HG02678 (cell line): ENCODE measurements around the gene ZNF681.
A peak's percentile ranks its signal among the peaks of the same experiment; 100 is the strongest.
"Not testable (repeated sequence)": the region's sequence is repeated elsewhere in the genome, so short reads cannot be mapped to it uniquely, and the experiment has no call there.

Experiments used
- ATAC-seq: cut with Tn5 transposase; IDR thresholded peaks from one replicate; pipeline ENCODE4 v1.9.1; 2021; ENCODE audit warnings: mild to moderate bottlenecking, moderate library complexity; ENCODE audit not compliant: unreplicated experiment

Gene ZNF681

GRCh38 chr19:23758187-23759074 is at the start of gene ZNF681:
TSS of gene ZNF681 (minus strand) at chr19:23758891. CDS start at chr19:23758749, 142 bp downstream.
- ATAC-seq: peak; percentile 86

GRCh38 chr19:23804676-23805075 is 46.0 kb upstream of the ZNF681 start:
- ATAC-seq: no peak

GRCh38 chr19:23802290-23802689 is 43.6 kb upstream of the ZNF681 start:
- no peak for ATAC-seq

- no peak for ATAC-seq
Observed at GRCh38 chr19:23801803-23802202, 43.1 kb upstream of the ZNF681 start.

- no peak for ATAC-seq
Observed at GRCh38 chr19:23800868-23801267, 42.2 kb upstream of the ZNF681 start.

- ATAC-seq: no peak
Observed at GRCh38 chr19:23800271-23800670, 41.6 kb upstream of the ZNF681 start.

- no peak for ATAC-seq
Observed at GRCh38 chr19:23799321-23799720, 40.6 kb upstream of the ZNF681 start.

GRCh38 chr19:23795462-23795861 is 36.8 kb upstream of the ZNF681 start:
- ATAC-seq: no peak

GRCh38 chr19:23792784-23793183 is 34.1 kb upstream of the ZNF681 start:
- no peak for ATAC-seq

GRCh38 chr19:23790641-23791488 is 32.2 kb upstream of the ZNF681 start:
- ATAC-seq: no peak

GRCh38 chr19:23789246-23789645 is 30.6 kb upstream of the ZNF681 start:
- ATAC-seq: no peak

GRCh38 chr19:23788411-23788810 is 29.7 kb upstream of the ZNF681 start:
- no peak for ATAC-seq

- ATAC-seq: no peak
Observed at GRCh38 chr19:23787106-23787505, 28.4 kb upstream of the ZNF681 start.

- ATAC-seq: no peak
Observed at GRCh38 chr19:23785982-23786381, 27.3 kb upstream of the ZNF681 start.

GRCh38 chr19:23784274-23784673 is 25.6 kb upstream of the ZNF681 start:
- no peak for ATAC-seq

- ATAC-seq: no peak
Observed at GRCh38 chr19:23783636-23784035, 24.9 kb upstream of the ZNF681 start.

GRCh38 chr19:23779645-23780044 is 21.0 kb upstream of the ZNF681 start:
- ATAC-seq: no peak

- ATAC-seq: no peak
Observed at GRCh38 chr19:23778566-23778965, 19.9 kb upstream of the ZNF681 start.

- not testable (repeated sequence) for ATAC-seq
Observed at GRCh38 chr19:23778036-23778435, 19.3 kb upstream of the ZNF681 start.

- ATAC-seq: no peak
Observed at GRCh38 chr19:23777216-23777615, 18.5 kb upstream of the ZNF681 start.

GRCh38 chr19:23776507-23777205 is 18.0 kb upstream of the ZNF681 start:
- no peak for ATAC-seq
